ENCODE data around the gene KCTD1.

- TF ChIP-seq CTCF (conservative IDR thresholded peaks at IDR 0.05 in 1 of 2, IDR thresholded peaks at IDR 0.05 in 1 of 2; ENCODE audit: low read depth in 1 of 2, low read length in 2 of 2): no peak
- no peak for TF ChIP-seq EZH2 (IDR thresholded peaks at IDR 0.05; ENCODE audit: low read length, missing control alignments)
These were observed 11.7 kb downstream of the KCTD1 start for GRCh38 chr18:26536664-26537063.

Measured in fibroblast of lung (primary cell).